Measurements from ENCODE around the gene ELMO1.

DNA sequence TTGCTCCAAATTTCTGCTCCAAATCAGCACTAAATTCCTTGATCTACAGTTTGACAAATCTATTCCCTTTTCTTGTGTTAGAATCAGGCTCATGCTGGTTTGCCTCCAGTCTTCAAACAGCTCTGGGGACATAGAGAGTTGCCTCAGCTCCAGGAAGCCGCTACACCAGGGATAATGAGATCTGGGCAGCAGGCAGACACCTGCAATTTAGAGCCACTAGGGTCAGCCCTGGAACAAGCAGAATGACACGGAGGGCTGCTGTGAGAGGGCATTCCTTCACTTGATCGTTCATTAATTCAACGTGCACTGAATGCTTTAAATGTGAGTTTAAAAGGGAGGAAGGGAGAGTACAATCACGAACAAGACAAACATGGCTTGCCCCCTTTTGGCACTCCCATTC is 3.7 kb upstream of the ELMO1 start:
- TF ChIP-seq FOSB (CRISPR knock-in tag; IDR thresholded peaks at IDR 0.05) (no peak), POLR2A (IDR thresholded peaks at IDR 0.05; ENCODE audit: low read length) (no peak), FOSL2 (IDR thresholded peaks at IDR 0.05) (no peak), FOSL2 (CRISPR knock-in tag; IDR thresholded peaks at IDR 0.05) (no peak)
- TF ChIP-seq, protein P1, sequence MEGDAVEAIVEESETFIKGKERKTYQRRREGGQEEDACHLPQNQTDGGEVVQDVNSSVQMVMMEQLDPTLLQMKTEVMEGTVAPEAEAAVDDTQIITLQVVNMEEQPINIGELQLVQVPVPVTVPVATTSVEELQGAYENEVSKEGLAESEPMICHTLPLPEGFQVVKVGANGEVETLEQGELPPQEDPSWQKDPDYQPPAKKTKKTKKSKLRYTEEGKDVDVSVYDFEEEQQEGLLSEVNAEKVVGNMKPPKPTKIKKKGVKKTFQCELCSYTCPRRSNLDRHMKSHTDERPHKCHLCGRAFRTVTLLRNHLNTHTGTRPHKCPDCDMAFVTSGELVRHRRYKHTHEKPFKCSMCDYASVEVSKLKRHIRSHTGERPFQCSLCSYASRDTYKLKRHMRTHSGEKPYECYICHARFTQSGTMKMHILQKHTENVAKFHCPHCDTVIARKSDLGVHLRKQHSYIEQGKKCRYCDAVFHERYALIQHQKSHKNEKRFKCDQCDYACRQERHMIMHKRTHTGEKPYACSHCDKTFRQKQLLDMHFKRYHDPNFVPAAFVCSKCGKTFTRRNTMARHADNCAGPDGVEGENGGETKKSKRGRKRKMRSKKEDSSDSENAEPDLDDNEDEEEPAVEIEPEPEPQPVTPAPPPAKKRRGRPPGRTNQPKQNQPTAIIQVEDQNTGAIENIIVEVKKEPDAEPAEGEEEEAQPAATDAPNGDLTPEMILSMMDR (IDR thresholded peaks at IDR 0.05): no peak

All from A549 (cell line).